ENCODE measurements around the gene BFSP1.

The BFSP1 gene

GRCh38 chr20:17556837-17557674, 25.9 kb upstream of the BFSP1 start:
- no peak for DNase-seq

GRCh38 chr20:17555106-17555505, 23.9 kb upstream of the BFSP1 start:
- DNase-seq, result no peak

- no peak for DNase-seq
These were observed 18.0 kb upstream of the BFSP1 start for GRCh38 chr20:17549131-17549530.

GRCh38 chr20:17545127-17545526, 13.9 kb upstream of the BFSP1 start:
- no peak for DNase-seq

GRCh38 chr20:17543531-17544131, 12.5 kb upstream of the BFSP1 start:
- no peak for DNase-seq

- no peak for DNase-seq
These were observed 11.8 kb upstream of the BFSP1 start for GRCh38 chr20:17542993-17543412.

- no peak for DNase-seq
These were observed 11.3 kb upstream of the BFSP1 start for GRCh38 chr20:17542481-17542880.

- no peak for DNase-seq
These were observed 10.8 kb upstream of the BFSP1 start for GRCh38 chr20:17541996-17542395.

- DNase-seq, result no peak
These were observed 10.4 kb upstream of the BFSP1 start for GRCh38 chr20:17541596-17541995.

- peak in 1 of 2 experiments; percentile 8 for DNase-seq
These were observed 7.5 kb upstream of the BFSP1 start for GRCh38 chr20:17538517-17539170.

GRCh38 chr20:17537959-17538358, 6.8 kb upstream of the BFSP1 start:
- DNase-seq, result no peak

GRCh38 chr20:17536944-17537444, 5.8 kb upstream of the BFSP1 start:
- DNase-seq, result peak; percentile 83 to 87

- no peak for DNase-seq
These were observed 2.9 kb upstream of the BFSP1 start for GRCh38 chr20:17534077-17534476.

GRCh38 chr20:17533396-17533795, 2.2 kb upstream of the BFSP1 start:
- peak; percentile 46 to 75 for DNase-seq

GRCh38 chr20:17531665-17532025, 466 bp upstream of the BFSP1 start:
- DNase-seq, result no peak

GRCh38 chr20:17530153-17530552, 1.0 kb downstream of the BFSP1 start:
- DNase-seq, result no peak

- no peak for DNase-seq
These were observed 1.6 kb downstream of the BFSP1 start for GRCh38 chr20:17529586-17529985.

- DNase-seq, result peak in 1 of 2 experiments; percentile 56
These were observed 5.5 kb downstream of the BFSP1 start for GRCh38 chr20:17525650-17526049.

GRCh38 chr20:17525132-17525531, 6.0 kb downstream of the BFSP1 start:
- DNase-seq, result no peak

GRCh38 chr20:17524560-17524959, 6.6 kb downstream of the BFSP1 start:
- DNase-seq, result no peak

GRCh38 chr20:17523326-17523725, 7.9 kb downstream of the BFSP1 start:
- DNase-seq, result no peak

- no peak for DNase-seq
These were observed 8.7 kb downstream of the BFSP1 start for GRCh38 chr20:17522528-17522927.

- DNase-seq, result no peak
These were observed 10.6 kb downstream of the BFSP1 start for GRCh38 chr20:17520583-17520982.
